ENCODE measurements around the gene AGBL2. TPM values are rescaled to one million over a fixed set of nuclear protein-coding genes. Genes with fewer than 3 reads are reported as not detected.
A peak's percentile ranks its signal among the peaks of the same experiment; 100 is the strongest.

AGBL2 gene
- total and polyA plus RNA-seq, 9 of the 15 experiments (the other 6 are each of a cell fraction or from before 2014, with no cell fraction given): 0.57 to 6.5 (median 1.3) TPM

DNA sequence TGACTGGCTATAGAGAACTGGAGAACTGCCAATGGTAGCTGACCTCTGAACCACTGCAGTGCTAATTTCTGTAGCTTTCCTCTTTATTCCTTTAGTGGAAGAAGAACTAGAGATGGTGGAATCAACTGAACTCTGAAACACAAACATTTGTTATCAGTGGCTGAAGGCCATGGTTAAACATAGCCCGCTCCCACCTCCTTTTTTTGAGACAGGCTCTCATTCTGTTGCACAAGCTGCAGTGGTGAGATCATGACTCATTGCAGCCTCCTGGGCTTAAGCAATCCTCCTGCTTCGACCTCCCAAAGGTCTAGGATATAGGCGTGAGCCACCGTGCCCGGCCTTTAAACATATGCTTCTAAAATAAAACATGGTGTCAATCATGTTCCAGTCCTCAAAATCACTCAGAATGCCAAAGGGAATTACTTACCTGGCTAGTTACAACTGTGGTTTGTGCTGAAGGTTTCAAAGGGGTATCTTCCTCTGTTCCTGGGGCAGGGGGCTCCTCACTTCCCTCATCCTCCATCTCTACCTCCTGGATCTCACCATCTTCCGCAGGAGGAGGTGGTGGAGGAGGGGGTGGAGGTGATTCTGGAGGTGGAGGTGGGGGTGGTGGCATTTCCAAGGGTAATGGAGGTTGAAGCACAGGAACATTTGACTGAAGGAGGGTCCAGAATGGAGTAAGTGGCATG is 9.0 kb upstream of the AGBL2 start:
- intact Hi-C loops (cut with micrococcal nuclease) (no loop called here), in situ Hi-C loops (cut with MboI) (no loop called here)
- ChIA-PET POLR2A (interaction anchor here (0.9 to 1.2 kb wide), 3 partner anchors 9 to 36 kb away, joined by 3 to 4 read pairs (median 3); partner anchors contain the start of gene AGBL2), CTCF (ENCODE audit: low intra/inter-chr PET ratio) (no interaction called here)
- peak; percentile 52; the same call in 2 of the 3 replicates for ATAC-seq
- no peak for FAIRE-seq
- no peaks in the 10 kb centered on the region for H4K20me1 ChIP-seq (replicated peaks; ENCODE audit: control insufficient read depth, insufficient read depth, low read length)
- H3K9ac ChIP-seq (ENCODE audit: insufficient read depth in 1 of 2, low read depth in 2 of 2, low read length in 2 of 2): no peak overlapping the region
- no peak overlapping the region for H3K4me3 ChIP-seq
- no peaks in the 10 kb centered on the region for H3K27me3 ChIP-seq (ENCODE audit: control insufficient read depth in 2 of 2, insufficient read depth in 2 of 2, low read length in 2 of 2)
- H3K79me2 ChIP-seq (ENCODE audit: control insufficient read depth, insufficient read depth, low read length): no peaks in the 10 kb centered on the region
- no TSS peak for BruUV-seq (replicated peaks)
- no peak overlapping the region for H3K27ac ChIP-seq (ENCODE audit: extremely low read depth, low read depth, low read length)
- H3K9me1 ChIP-seq (ENCODE audit: control insufficient read depth, insufficient read depth, low read length): no peaks in the 10 kb centered on the region
- no peaks in the 10 kb centered on the region for H3K4me1 ChIP-seq (replicated peaks in 1 of 2; ENCODE audit: control insufficient read depth in 2 of 2, insufficient read depth in 2 of 2, low read length in 2 of 2)
- WGBS (ENCODE audit: insufficient coverage, low coverage, missing lambda C conversion rate): 84% methylated on average over 6 of the region's 6 CpGs
- no peak overlapping the region for H2AFZ ChIP-seq (ENCODE audit: low read depth, low read length)
- H3K36me3 ChIP-seq (ENCODE audit: control insufficient read depth, insufficient read depth, low read length): peaks cover 87% of the 10 kb centered on the region
- peak in 1 of 4 experiments; percentile 20 for DNase-seq (ENCODE audit: extremely low read depth in 1 of 4, low spot score in 3 of 4)
- no peaks in the 10 kb centered on the region for H3K9me3 ChIP-seq (replicated peaks; ENCODE audit: control insufficient read depth, insufficient read depth, low read depth, low read length)
- no peak overlapping the region for H3K4me2 ChIP-seq (ENCODE audit: insufficient read depth, low read length)
- TF ChIP-seq FOSL1 (tag; conservative IDR thresholded peaks at IDR 0.05): peak; percentile 70
- no peak for TF ChIP-seq ETV1 (tag; conservative IDR thresholded peaks at IDR 0.05; ENCODE audit: low read depth)
- no peak for TF ChIP-seq MEF2D (tag; conservative IDR thresholded peaks at IDR 0.05; ENCODE audit: low read depth)
- no peak for TF ChIP-seq ZNF282 (CRISPR knock-in tag; IDR thresholded peaks at IDR 0.05)
- no peak for TF ChIP-seq NR2C1 (IDR thresholded peaks at IDR 0.05)
- TF ChIP-seq NR2C1 (tag; IDR thresholded peaks at IDR 0.05): 0 out of 2 replicates have a peak, but pooled peaks have one; percentile 27
- TF ChIP-seq, protein P1, sequence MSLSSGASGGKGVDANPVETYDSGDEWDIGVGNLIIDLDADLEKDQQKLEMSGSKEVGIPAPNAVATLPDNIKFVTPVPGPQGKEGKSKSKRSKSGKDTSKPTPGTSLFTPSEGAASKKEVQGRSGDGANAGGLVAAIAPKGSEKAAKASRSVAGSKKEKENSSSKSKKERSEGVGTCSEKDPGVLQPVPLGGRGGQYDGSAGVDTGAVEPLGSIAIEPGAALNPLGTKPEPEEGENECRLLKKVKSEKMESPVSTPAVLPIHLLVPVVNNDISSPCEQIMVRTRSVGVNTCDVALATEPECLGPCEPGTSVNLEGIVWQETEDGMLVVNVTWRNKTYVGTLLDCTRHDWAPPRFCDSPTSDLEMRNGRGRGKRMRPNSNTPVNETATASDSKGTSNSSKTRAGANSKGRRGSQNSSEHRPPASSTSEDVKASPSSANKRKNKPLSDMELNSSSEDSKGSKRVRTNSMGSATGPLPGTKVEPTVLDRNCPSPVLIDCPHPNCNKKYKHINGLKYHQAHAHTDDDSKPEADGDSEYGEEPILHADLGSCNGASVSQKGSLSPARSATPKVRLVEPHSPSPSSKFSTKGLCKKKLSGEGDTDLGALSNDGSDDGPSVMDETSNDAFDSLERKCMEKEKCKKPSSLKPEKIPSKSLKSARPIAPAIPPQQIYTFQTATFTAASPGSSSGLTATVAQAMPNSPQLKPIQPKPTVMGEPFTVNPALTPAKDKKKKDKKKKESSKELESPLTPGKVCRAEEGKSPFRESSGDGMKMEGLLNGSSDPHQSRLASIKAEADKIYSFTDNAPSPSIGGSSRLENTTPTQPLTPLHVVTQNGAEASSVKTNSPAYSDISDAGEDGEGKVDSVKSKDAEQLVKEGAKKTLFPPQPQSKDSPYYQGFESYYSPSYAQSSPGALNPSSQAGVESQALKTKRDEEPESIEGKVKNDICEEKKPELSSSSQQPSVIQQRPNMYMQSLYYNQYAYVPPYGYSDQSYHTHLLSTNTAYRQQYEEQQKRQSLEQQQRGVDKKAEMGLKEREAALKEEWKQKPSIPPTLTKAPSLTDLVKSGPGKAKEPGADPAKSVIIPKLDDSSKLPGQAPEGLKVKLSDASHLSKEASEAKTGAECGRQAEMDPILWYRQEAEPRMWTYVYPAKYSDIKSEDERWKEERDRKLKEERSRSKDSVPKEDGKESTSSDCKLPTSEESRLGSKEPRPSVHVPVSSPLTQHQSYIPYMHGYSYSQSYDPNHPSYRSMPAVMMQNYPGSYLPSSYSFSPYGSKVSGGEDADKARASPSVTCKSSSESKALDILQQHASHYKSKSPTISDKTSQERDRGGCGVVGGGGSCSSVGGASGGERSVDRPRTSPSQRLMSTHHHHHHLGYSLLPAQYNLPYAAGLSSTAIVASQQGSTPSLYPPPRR (CRISPR knock-in tag; IDR thresholded peaks at IDR 0.05; ENCODE audit: borderline replicate concordance): no peak
- TF ChIP-seq ZNF561 (CRISPR knock-in tag; conservative IDR thresholded peaks at IDR 0.05): no peak
- TF ChIP-seq RBM34 (IDR thresholded peaks at IDR 0.05; ENCODE audit: borderline replicate concordance, insufficient read depth, low read length): no peak
- no peak for TF ChIP-seq ESRRB (CRISPR knock-in tag; IDR thresholded peaks at IDR 0.05; ENCODE audit: borderline replicate concordance)

Measured in K562 (cell line).